Measurements from ENCODE around the gene EIF4G3. TPM values are rescaled to one million over a fixed set of nuclear protein-coding genes. Genes with fewer than 3 reads are reported as not detected.

The EIF4G3 gene
- total and polyA plus RNA-seq, 2 donors (not counting 3 experiments of a cell fraction or from before 2014, with no cell fraction given), result 40.7 to 78.5 TPM

- TF ChIP-seq POLR2A (IDR thresholded peaks at IDR 0.05; ENCODE audit: low read depth, low read length), result no peak
- no peak for TF ChIP-seq GATA2 (IDR thresholded peaks at IDR 0.05; ENCODE audit: insufficient read depth, insufficient read length, low read depth, low read length)
- TF ChIP-seq FOS (IDR thresholded peaks at IDR 0.05; ENCODE audit: borderline replicate concordance, insufficient read depth, low read length), result no peak
- no peak for TF ChIP-seq MAX (IDR thresholded peaks at IDR 0.05; ENCODE audit: insufficient read depth, insufficient read length)
- no peak for TF ChIP-seq MYC (IDR thresholded peaks at IDR 0.05; ENCODE audit: low read depth, low read length)
- no peak for TF ChIP-seq JUN (IDR thresholded peaks at IDR 0.05; ENCODE audit: borderline replicate concordance, insufficient read depth, insufficient read length, low read depth)
- TF ChIP-seq CTCF (IDR thresholded peaks at IDR 0.05; ENCODE audit: extremely low read depth in 1 of 2, insufficient read depth in 1 of 2, low read depth in 1 of 2, low read length in 2 of 2), result no peak
- TF ChIP-seq EZH2 (IDR thresholded peaks at IDR 0.05; ENCODE audit: borderline replicate concordance, low read depth, low read length, severe bottlenecking), result no peak
- TF ChIP-seq POLR2AphosphoS5 (IDR thresholded peaks at IDR 0.05; ENCODE audit: insufficient read depth, low read depth, low read length), result no peak
- Histone ChIP-seq H3K27ac (ENCODE audit: insufficient read depth, low read depth, low read length) (no peak overlapping the region), H4K20me1 (replicated peaks; ENCODE audit: control insufficient read depth, extremely low read depth, insufficient read depth, low read length) (no peaks in the 10 kb centered on the region), H3K9me3 (replicated peaks; ENCODE audit: control insufficient read depth, insufficient read depth, low read length) (no peaks in the 10 kb centered on the region), H3K4me3 (replicated peaks in 1 of 3; ENCODE audit: insufficient read depth in 1 of 3, low read depth in 1 of 3, low read length in 3 of 3) (no peak overlapping the region), H3K27me3 (ENCODE audit: control insufficient read depth in 2 of 2, insufficient read depth in 2 of 2, low read length in 2 of 2) (no peaks in the 10 kb centered on the region), H3K9me1 (replicated peaks; ENCODE audit: control insufficient read depth, extremely low read depth, insufficient read depth, low read length) (no peaks in the 10 kb centered on the region), H3K9ac (replicated peaks; ENCODE audit: extremely low read depth, insufficient read depth, low read length) (no peak overlapping the region), H3K36me3 (ENCODE audit: control insufficient read depth in 2 of 2, extremely low read depth in 1 of 2, insufficient read depth in 2 of 2, low read length in 2 of 2) (no peaks in the 10 kb centered on the region), H2AFZ (ENCODE audit: low read depth, low read length) (no peak overlapping the region), H3K79me2 (ENCODE audit: control insufficient read depth, insufficient read depth, low read length) (no peaks in the 10 kb centered on the region), H3K4me1 (ENCODE audit: control insufficient read depth, extremely low read depth, insufficient read depth, low read length) (no peaks in the 10 kb centered on the region), H3K4me2 (ENCODE audit: insufficient read depth, low read length) (no peak overlapping the region)
- DNase-seq (ENCODE audit: low read depth, low spot score) (no peak), FAIRE-seq (no peak)
- BruUV-seq (replicated peaks), result no TSS peak
- ChIA-PET POLR2A (no interaction called here), CTCF (interaction anchor here (1.1 to 2.9 kb wide), 3 partner anchors 8 to 50 kb away, joined by 3 to 27 read pairs (median 9); no protein-coding TSS in a partner anchor)
- dilution Hi-C loops (cut with MboI; ENCODE audit: extremely low pct_ligation_motif_present, low sequenced_read_pairs) (no loop called here), intact Hi-C loops (cut with micrococcal nuclease) (no loop called here)
These were observed 7.6 kb upstream of the EIF4G3 start for GRCh38 chr1:21184276-21184675.

Measured in endothelial cell of umbilical vein (primary cell).